DOHH2 (cell line): ENCODE measurements around the gene OSBPL3.

Experiments
- H3F3A ChIP-seq: fragments of 200-600 bp; sonication (generic), shearing (Covaris generic); 2 replicates; pipeline ENCODE4 v1.6.0; 2016; ENCODE audit warnings: antibody characterized with exemption, mild to moderate bottlenecking; ENCODE audit not compliant: control insufficient read depth, insufficient read depth
- H3K27ac ChIP-seq: fragments of 200-600 bp; sonication (generic); 2 replicates; pipeline ENCODE4 v1.5.1; 2014; ENCODE audit warnings: low read depth, mild to moderate bottlenecking, low read length, moderate library complexity
- H3K27me3 ChIP-seq: fragments of 200-600 bp; sonication (generic); 2 replicates; pipeline ENCODE4 v1.6.1; 2014; ENCODE audit warnings: mild to moderate bottlenecking, low read length, mixed read lengths; ENCODE audit not compliant: control insufficient read depth
- H3K36me3 ChIP-seq: fragments of 200-600 bp; sonication (generic); 2 replicates; pipeline ENCODE4 v1.6.1; 2014; ENCODE audit warnings: mild to moderate bottlenecking, low read length, moderate library complexity, mixed read lengths; ENCODE audit not compliant: control insufficient read depth
- H3K4me1 ChIP-seq: fragments of 200-600 bp; sonication (generic); 2 replicates; pipeline ENCODE4 v1.6.1; 2014; ENCODE audit warnings: mild to moderate bottlenecking, low read length, mixed read lengths; ENCODE audit not compliant: control insufficient read depth
- H3K4me2 ChIP-seq: fragments of 200-600 bp; sonication (generic); 2 replicates; pipeline ENCODE4 v1.6.0; 2014; ENCODE audit warnings: mild to moderate bottlenecking, low read length, moderate library complexity
- H3K4me3 ChIP-seq: fragments of 200-600 bp; sonication (generic); 2 replicates; pipeline ENCODE4 v1.5.1; 2014; ENCODE audit warnings: mild to moderate bottlenecking, low read length, mixed read lengths
- H3K79me2 ChIP-seq: fragments of 200-600 bp; sonication (generic); 2 replicates; pipeline ENCODE4 v1.6.1; 2014; ENCODE audit warnings: mild to moderate bottlenecking, low read length, mixed read lengths; ENCODE audit not compliant: control insufficient read depth
- H3K9me2 ChIP-seq: fragments of 200-600 bp; sonication (generic); replicated peaks from 2 replicates; pipeline ENCODE4 v1.6.1; 2014; ENCODE audit warnings: mild to moderate bottlenecking, low read length, mixed read lengths; ENCODE audit not compliant: control insufficient read depth
- H3K9me3 ChIP-seq: fragments of 200-600 bp; sonication (generic); 2 replicates; pipeline ENCODE4 v1.6.1; 2014; ENCODE audit warnings: antibody characterized with exemption, low read length, mixed read lengths; ENCODE audit not compliant: control insufficient read depth, insufficient read depth
- H4K20me1 ChIP-seq: fragments of 200-600 bp; sonication (generic); 2 replicates; pipeline ENCODE4 v1.6.0; 2014; ENCODE audit warnings: low read depth, mild to moderate bottlenecking, antibody characterized with exemption, low read length, moderate library complexity; ENCODE audit not compliant: control insufficient read depth, insufficient read depth
- EZH2phosphoT487 ChIP-seq: fragments of 200-600 bp; sonication (generic); IDR thresholded peaks from 2 replicates; pipeline ENCODE4 v1.6.1; 2017; ENCODE audit warnings: borderline replicate concordance, mild to moderate bottlenecking, antibody characterized with exemption, low read length, moderate library complexity, mixed read lengths
- TF ChIP-seq, protein P1 (sequence below): fragments of 200-600 bp; sonication (generic); IDR thresholded peaks from one replicate; pipeline ENCODE4 v1.5.1; 2014; ENCODE audit warnings: antibody characterized with exemption, mild to moderate bottlenecking, low read depth, low read length; ENCODE audit not compliant: poor library complexity, severe bottlenecking

OSBPL3 gene

GRCh38 chr7:24755541-24756407, 224.2 kb downstream of the OSBPL3 start:
- H4K20me1 ChIP-seq: no peaks in the 10 kb centered on the region
- H3K9me2 ChIP-seq: no peaks in the 10 kb centered on the region
- H3K9me3 ChIP-seq: no peaks in the 10 kb centered on the region
- H3K36me3 ChIP-seq: no peaks in the 10 kb centered on the region
- peaks cover 76% of the 10 kb centered on the region for H3K27me3 ChIP-seq
- H3K4me2 ChIP-seq: no peak overlapping the region
- H3K27ac ChIP-seq: no peak overlapping the region
- no peak overlapping the region for H3K4me3 ChIP-seq
- H3F3A ChIP-seq: no peaks in the 10 kb centered on the region
- no peak for TF ChIP-seq EZH2phosphoT487
- TF ChIP-seq, protein P1, sequence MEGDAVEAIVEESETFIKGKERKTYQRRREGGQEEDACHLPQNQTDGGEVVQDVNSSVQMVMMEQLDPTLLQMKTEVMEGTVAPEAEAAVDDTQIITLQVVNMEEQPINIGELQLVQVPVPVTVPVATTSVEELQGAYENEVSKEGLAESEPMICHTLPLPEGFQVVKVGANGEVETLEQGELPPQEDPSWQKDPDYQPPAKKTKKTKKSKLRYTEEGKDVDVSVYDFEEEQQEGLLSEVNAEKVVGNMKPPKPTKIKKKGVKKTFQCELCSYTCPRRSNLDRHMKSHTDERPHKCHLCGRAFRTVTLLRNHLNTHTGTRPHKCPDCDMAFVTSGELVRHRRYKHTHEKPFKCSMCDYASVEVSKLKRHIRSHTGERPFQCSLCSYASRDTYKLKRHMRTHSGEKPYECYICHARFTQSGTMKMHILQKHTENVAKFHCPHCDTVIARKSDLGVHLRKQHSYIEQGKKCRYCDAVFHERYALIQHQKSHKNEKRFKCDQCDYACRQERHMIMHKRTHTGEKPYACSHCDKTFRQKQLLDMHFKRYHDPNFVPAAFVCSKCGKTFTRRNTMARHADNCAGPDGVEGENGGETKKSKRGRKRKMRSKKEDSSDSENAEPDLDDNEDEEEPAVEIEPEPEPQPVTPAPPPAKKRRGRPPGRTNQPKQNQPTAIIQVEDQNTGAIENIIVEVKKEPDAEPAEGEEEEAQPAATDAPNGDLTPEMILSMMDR: no peak
- H3K4me1 ChIP-seq: peaks cover 3% of the 10 kb centered on the region; the same call in 1 of the 2 replicates
- no peaks in the 10 kb centered on the region for H3K79me2 ChIP-seq

GRCh38 chr7:24754906-24755506, 225.0 kb downstream of the OSBPL3 start:
- peaks cover 3% of the 10 kb centered on the region; the same call in 1 of the 2 replicates for H3K4me1 ChIP-seq
- TF ChIP-seq EZH2phosphoT487: no peak
- TF ChIP-seq, protein P1: no peak
- no peak overlapping the region for H3K4me2 ChIP-seq
- H3K4me3 ChIP-seq: no peak overlapping the region
- no peaks in the 10 kb centered on the region for H3K79me2 ChIP-seq
- H4K20me1 ChIP-seq: no peaks in the 10 kb centered on the region
- H3K27me3 ChIP-seq: peaks cover 71% of the 10 kb centered on the region
- H3F3A ChIP-seq: no peaks in the 10 kb centered on the region
- H3K9me3 ChIP-seq: no peaks in the 10 kb centered on the region
- no peak overlapping the region for H3K27ac ChIP-seq
- no peaks in the 10 kb centered on the region for H3K36me3 ChIP-seq
- no peaks in the 10 kb centered on the region for H3K9me2 ChIP-seq

- TF ChIP-seq EZH2phosphoT487: no peak
- TF ChIP-seq, protein P1: no peak
- H3K36me3 ChIP-seq: no peaks in the 10 kb centered on the region
- no peaks in the 10 kb centered on the region for H4K20me1 ChIP-seq
- no peaks in the 10 kb centered on the region for H3K9me3 ChIP-seq
- no peaks in the 10 kb centered on the region for H3K9me2 ChIP-seq
- H3K4me2 ChIP-seq: no peak overlapping the region
- no peak overlapping the region for H3K4me3 ChIP-seq
- H3K27me3 ChIP-seq: peaks cover 47% of the 10 kb centered on the region
- no peak overlapping the region for H3K27ac ChIP-seq
- H3K4me1 ChIP-seq: 0 out of 2 replicates have a peak, but pooled peaks cover 3% of the 10 kb centered on the region
- H3F3A ChIP-seq: no peaks in the 10 kb centered on the region
- H3K79me2 ChIP-seq: no peaks in the 10 kb centered on the region
Observed at GRCh38 chr7:24752073-24752800, 227.7 kb downstream of the OSBPL3 start.
